HG03139 (cell line): ENCODE data around the gene WNK1.
"Not testable (repeated sequence)": the region's sequence is repeated elsewhere in the genome, so short reads cannot be mapped to it uniquely, and the experiment has no call there.

Experiments used
- ATAC-seq: cut with Tn5 transposase; IDR thresholded peaks from one replicate; pipeline ENCODE4 v1.9.1; 2021; ENCODE audit not compliant: unreplicated experiment

WNK1 gene

GRCh38 chr12:810671-811415 is 58.5 kb downstream of the WNK1 start:
- ATAC-seq = no peak

GRCh38 chr12:812950-813349 is 60.6 kb downstream of the WNK1 start:
- no peak for ATAC-seq

GRCh38 chr12:817456-817855 is 65.1 kb downstream of the WNK1 start:
- not testable (repeated sequence) for ATAC-seq

- no peak for ATAC-seq
Observed at GRCh38 chr12:817941-818600, 65.7 kb downstream of the WNK1 start.

GRCh38 chr12:818733-819132 is 66.4 kb downstream of the WNK1 start:
- no peak for ATAC-seq

- ATAC-seq = no peak
Observed at GRCh38 chr12:820336-820735, 68.0 kb downstream of the WNK1 start.

- ATAC-seq = peak; percentile 70
Observed at GRCh38 chr12:823028-823698, 70.8 kb downstream of the WNK1 start.

GRCh38 chr12:826331-826730 is 74.0 kb downstream of the WNK1 start:
- ATAC-seq = no peak

GRCh38 chr12:828726-829395 is 76.5 kb downstream of the WNK1 start:
- no peak for ATAC-seq

- ATAC-seq = no peak
Observed at GRCh38 chr12:830111-830867, 77.9 kb downstream of the WNK1 start.

GRCh38 chr12:835754-836518 is 83.6 kb downstream of the WNK1 start:
- no peak for ATAC-seq

GRCh38 chr12:836952-837351 is 84.6 kb downstream of the WNK1 start:
- no peak for ATAC-seq

GRCh38 chr12:837548-837947 is 85.2 kb downstream of the WNK1 start:
- ATAC-seq = no peak

GRCh38 chr12:843609-844008 is 91.2 kb downstream of the WNK1 start:
- no peak for ATAC-seq

- ATAC-seq = no peak
Observed at GRCh38 chr12:846421-846820, 94.0 kb downstream of the WNK1 start.

GRCh38 chr12:848173-848865 is 95.9 kb downstream of the WNK1 start:
- ATAC-seq = no peak

GRCh38 chr12:848882-849527 is 96.6 kb downstream of the WNK1 start:
- ATAC-seq = no peak

GRCh38 chr12:849733-850437 is 97.5 kb downstream of the WNK1 start:
- ATAC-seq = not testable (repeated sequence)
